LNCaP clone FGC (cell line): ENCODE data around the gene PMPCA.

Experiments
- DNase-seq: peaks from one replicate; pipeline ENCODE4 v3.0.0-alpha.2; 2011; ENCODE audit warnings: low read depth
- H3K4me3 ChIP-seq: 2 replicates; pipeline ENCODE4 v1.5.1; 2011; ENCODE audit warnings: mild to moderate bottlenecking, low read depth, low read length, control low read depth
- CTCF ChIP-seq: IDR thresholded peaks from 2 replicates; pipeline ENCODE4 v1.5.1; 2012; ENCODE audit warnings: mild to moderate bottlenecking; ENCODE audit not compliant: control insufficient read depth, insufficient read depth; ENCODE audit errors: extremely low read depth

The PMPCA gene

GRCh38 chr9:136386018-136386417, 24.4 kb upstream of the PMPCA start:
- DNase-seq = no peak
- TF ChIP-seq CTCF = no peak
- H3K4me3 ChIP-seq = no peak overlapping the region

- no peak for TF ChIP-seq CTCF
- no peak overlapping the region for H3K4me3 ChIP-seq
- no peak for DNase-seq
These were observed 23.2 kb upstream of the PMPCA start for GRCh38 chr9:136387217-136387616.

GRCh38 chr9:136389396-136389795, 21.1 kb upstream of the PMPCA start:
- no peak for TF ChIP-seq CTCF
- DNase-seq = no peak
- no peak overlapping the region for H3K4me3 ChIP-seq

GRCh38 chr9:136391737-136392537, 18.5 kb upstream of the PMPCA start:
- no peak overlapping the region for H3K4me3 ChIP-seq
- no peak for DNase-seq
- TF ChIP-seq CTCF = no peak

- TF ChIP-seq CTCF = no peak
- DNase-seq = no peak
These were observed 17.7 kb upstream of the PMPCA start for GRCh38 chr9:136392538-136393449.

GRCh38 chr9:136393531-136393930, 16.9 kb upstream of the PMPCA start:
- no peak for TF ChIP-seq CTCF
- DNase-seq = no peak
- no peak overlapping the region for H3K4me3 ChIP-seq

More at GRCh38 chr9:136392538-136393449, 17.7 kb upstream of the PMPCA start:
- H3K4me3 ChIP-seq = no peak overlapping the region
